Stomach (tissue), 4 donors: ENCODE data around the gene AR.

ENCODE experiments used
- CTCF ChIP-seq, 7 experiments: fragments of 450-650 bp in 4 of 7; fragments of 200-600 bp in 3 of 7; sonication (generic) in 3 of 7; IDR thresholded peaks; one replicate each; pipeline ENCODE4 v1.5.1; 2016 to 2019; ENCODE audit warnings: antibody characterized with exemption in 7 of 7, control low read depth in 2 of 7, mild to moderate bottlenecking in 1 of 7
- EP300 ChIP-seq: sonication (generic); formaldehyde crosslinking; IDR thresholded peaks from one replicate; pipeline ENCODE4 v1.6.1; 2017; ENCODE audit warnings: antibody characterized with exemption
- POLR2A ChIP-seq, 4 donors: fragments of 450-650 bp; IDR thresholded peaks; one replicate each; pipeline ENCODE4 v1.6.1; 2016; ENCODE audit warnings: antibody characterized with exemption in 4 of 4, control low read depth in 2 of 4, mild to moderate bottlenecking in 1 of 4, moderate library complexity in 1 of 4
- POLR2AphosphoS5 ChIP-seq, 3 donors: sonication (generic); formaldehyde crosslinking; IDR thresholded peaks; one replicate each; pipeline ENCODE4 v1.6.1; 2016; ENCODE audit warnings: antibody characterized with exemption in 3 of 3

- no peak for TF ChIP-seq CTCF (IDR thresholded peaks at IDR 0.05)
- TF ChIP-seq POLR2AphosphoS5 (IDR thresholded peaks at IDR 0.05): no peak
- TF ChIP-seq POLR2A (IDR thresholded peaks at IDR 0.05): no peak
- TF ChIP-seq EP300: no peak
These were observed 180.7 kb downstream of the AR start for GRCh38 chrX:67724359-67725110.
